GM21786 (cell line): ENCODE results near the gene ABCC6.
"Not testable (repeated sequence)": the region's sequence is repeated elsewhere in the genome, so short reads cannot be mapped to it uniquely, and the experiment has no call there.

Experiments
- ATAC-seq: cut with Tn5 transposase; IDR thresholded peaks from one replicate; pipeline ENCODE4 v1.9.1; 2021; ENCODE audit not compliant: unreplicated experiment

Gene ABCC6

DNA sequence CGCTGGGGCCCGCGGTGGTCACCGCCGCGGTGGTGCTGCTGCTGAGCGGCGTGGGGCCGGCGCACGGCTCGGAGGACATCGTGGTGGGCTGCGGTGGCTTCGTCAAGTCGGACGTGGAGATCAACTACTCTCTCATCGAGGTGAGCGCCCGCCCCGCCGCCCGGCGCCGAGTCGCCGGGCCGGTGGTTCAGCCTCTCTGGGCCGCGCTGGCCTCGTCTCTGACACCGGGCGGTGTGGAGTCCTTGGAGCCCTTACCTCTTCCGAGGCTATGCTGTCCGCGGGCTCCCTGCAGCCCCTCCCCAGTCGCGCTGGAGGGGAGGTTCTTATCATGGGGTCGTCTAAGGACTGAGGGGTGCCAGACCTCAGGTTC is 9.4 kb upstream of the ABCC6 start:
- ATAC-seq, result peak; percentile 36

DNA sequence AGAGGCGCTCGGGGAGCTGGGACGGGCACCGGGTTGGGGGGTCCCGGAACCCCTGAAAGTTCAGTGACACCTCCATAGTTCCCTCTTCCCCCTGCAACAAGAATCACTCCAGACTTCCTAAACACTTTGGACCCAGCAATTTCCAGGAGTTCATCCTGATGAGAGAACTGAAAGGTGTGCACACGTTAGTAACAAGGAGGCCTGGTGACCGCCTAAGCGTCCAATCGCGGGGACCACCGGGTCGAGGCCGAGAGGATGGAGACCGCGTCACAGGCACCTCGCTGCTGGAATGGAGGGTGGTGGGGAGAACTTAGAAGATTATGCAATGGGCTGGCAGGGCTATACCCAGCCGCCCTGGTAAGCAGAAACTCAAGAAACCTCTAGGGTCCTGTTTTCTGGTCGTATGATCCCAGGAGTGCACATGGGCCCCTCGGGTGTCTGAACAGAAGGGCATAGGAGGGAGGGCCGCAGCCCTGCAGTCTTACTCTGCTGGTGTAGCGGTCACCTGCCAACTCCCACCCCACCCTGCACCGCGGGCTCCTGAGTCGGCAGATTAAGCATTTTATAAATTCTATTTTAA is 458 bp upstream of the ABCC6 start:
- not testable (repeated sequence) for ATAC-seq

DNA sequence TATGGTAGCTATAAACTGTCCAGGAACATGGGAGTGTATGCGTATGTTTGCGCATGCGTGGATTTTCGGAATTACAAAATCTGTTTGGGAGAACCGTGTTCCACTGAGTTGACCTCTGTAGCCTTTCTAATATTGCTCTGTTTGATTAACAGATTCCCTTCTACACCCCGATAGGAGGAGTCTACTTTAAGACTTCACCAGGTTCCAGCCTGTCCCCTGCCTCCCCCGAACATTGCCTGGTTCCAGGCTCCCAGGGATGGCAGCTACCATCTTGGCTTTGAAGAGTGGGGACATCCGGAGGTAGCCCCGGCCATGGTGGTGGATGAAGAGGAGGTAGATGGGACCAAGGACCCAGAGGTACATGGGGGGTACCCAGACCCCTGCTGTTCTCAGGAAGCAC is 1.9 kb downstream of the ABCC6 start:
- ATAC-seq, result not testable (repeated sequence)

- not testable (repeated sequence) for ATAC-seq
Observed at GRCh38 chr16:16220449-16220848, 2.8 kb downstream of the ABCC6 start.

GRCh38 chr16:16218787-16219186 is 4.5 kb downstream of the ABCC6 start:
- not testable (repeated sequence) for ATAC-seq

- not testable (repeated sequence) for ATAC-seq
Observed at GRCh38 chr16:16218349-16218748, 4.9 kb downstream of the ABCC6 start.

- ATAC-seq, result not testable (repeated sequence)
Observed at GRCh38 chr16:16213863-16214293, 9.4 kb downstream of the ABCC6 start.

GRCh38 chr16:16211404-16211803 is 11.9 kb downstream of the ABCC6 start:
- ATAC-seq, result not testable (repeated sequence)

- ATAC-seq, result not testable (repeated sequence)
Observed at GRCh38 chr16:16208461-16208860, 14.8 kb downstream of the ABCC6 start.

GRCh38 chr16:16207787-16208334 is 15.4 kb downstream of the ABCC6 start:
- not testable (repeated sequence) for ATAC-seq

DNA sequence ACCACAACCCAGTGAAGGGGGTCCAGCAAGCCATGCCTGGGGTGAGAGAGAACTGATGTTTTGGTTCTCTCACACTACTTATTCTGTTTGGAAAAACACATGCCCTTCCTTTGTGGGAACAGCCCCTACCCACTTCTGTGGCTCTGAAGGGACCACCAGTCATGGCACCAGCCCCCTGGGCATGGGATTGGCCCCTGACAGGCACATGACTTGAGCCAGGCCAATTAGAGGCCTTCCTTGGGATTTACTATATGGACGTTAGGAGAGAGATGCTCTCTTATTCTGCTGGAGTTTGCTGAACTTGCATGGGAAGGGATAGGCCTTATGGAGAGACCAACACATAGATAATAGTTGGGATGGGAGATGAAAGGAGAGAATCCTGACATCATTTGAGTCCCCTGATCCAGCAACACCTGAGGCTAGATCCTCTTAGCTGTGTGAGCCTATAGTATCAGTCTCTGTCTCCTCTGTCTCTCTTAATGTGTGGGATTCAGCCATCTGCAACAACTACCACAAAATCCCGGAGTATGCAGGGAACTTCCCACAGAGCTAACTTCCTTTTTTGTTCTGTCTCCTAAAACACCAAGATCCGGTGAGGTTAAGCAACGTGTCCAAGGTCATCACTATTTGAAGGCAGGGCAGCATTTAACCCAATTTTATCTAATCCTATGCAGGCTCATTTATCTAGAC is 16.1 kb downstream of the ABCC6 start:
- ATAC-seq, result not testable (repeated sequence)

DNA sequence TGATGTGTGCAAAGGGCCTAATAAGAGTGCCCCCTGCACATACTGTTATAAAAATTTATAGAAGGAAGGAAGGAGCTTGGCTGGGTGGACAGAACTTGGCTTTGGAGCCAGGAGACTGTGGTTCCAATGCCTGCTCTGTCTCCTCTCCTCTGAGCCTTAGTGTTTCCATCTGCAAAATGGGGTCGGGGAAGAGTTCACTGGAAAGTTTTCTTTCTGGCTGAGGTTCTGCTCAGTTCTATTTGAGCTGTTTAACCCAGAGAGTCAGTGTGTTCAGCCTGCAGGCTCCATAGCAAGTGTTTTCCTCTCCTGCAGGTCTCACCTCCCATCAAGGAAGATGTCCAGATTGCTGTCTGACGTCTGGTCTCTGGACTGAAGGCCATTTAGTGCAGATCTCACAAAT is 17.4 kb downstream of the ABCC6 start:
- not testable (repeated sequence) for ATAC-seq

- not testable (repeated sequence) for ATAC-seq
Observed at GRCh38 chr16:16204552-16204951, 18.7 kb downstream of the ABCC6 start.

- ATAC-seq, result not testable (repeated sequence)
Observed at GRCh38 chr16:16203494-16203893, 19.8 kb downstream of the ABCC6 start.

DNA sequence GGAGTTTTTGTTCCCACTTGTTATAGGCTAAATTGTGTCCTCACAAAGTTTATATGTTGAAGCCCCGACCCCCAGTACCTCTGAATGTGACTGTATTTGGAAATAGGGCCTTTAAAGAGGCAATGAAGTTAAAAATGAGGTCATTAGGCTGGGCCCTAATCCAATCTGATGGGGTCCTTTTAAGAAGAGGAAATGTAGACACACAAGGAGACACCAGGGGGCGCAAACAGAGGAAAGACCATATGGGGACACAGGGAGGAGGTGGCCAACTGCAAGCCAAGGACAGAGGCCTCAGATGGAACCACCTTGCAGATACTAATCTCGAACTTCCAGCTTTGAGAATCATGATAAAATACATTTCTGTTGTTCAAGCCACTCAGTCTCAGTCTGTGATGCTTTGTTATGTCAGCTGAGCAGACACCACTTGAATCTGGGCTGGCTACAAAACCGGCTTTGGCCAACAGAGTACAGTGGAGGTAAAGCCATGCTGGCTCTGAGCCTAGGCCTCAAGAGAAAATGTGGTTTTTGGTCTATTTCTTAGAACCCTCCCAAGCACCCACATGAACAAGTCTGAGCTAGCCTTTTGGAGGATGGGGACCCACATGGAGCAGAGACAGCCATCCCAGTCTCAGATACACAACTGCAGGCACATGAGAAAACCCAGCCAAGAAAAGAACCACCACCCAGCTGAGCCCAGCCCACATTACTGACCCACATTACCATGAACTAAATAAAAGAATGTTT is 20.7 kb downstream of the ABCC6 start:
- ATAC-seq, result not testable (repeated sequence)

- ATAC-seq, result not testable (repeated sequence)
Observed at GRCh38 chr16:16201880-16202279, 21.4 kb downstream of the ABCC6 start.

- not testable (repeated sequence) for ATAC-seq
Observed at GRCh38 chr16:16200391-16200790, 22.9 kb downstream of the ABCC6 start.

- ATAC-seq, result not testable (repeated sequence)
Observed at GRCh38 chr16:16199428-16199827, 23.9 kb downstream of the ABCC6 start.

GRCh38 chr16:16197966-16198365 is 25.3 kb downstream of the ABCC6 start:
- ATAC-seq, result no peak

- no peak for ATAC-seq
Observed at GRCh38 chr16:16197331-16197730, 26.0 kb downstream of the ABCC6 start.

DNA sequence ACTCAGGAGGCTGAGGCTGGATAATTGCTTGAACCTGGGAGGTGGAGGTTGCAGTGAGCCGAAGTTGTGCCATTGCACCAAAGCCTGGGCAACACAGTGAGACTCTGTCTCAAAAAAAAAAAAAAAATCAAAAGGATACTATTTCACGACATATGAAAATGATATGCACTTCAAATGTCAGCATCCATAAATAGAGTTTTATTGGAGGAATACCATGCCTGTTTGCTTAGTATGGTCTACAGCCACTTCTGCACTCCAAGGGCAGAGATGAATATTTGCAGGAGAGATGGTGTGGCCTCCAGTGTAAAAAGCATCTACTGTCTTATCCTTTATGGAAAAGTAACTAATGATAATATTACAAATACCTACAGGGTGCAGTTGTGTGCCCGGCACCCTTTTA is 27.2 kb downstream of the ABCC6 start:
- ATAC-seq, result no peak
